Osteocyte (in vitro differentiated cells): ENCODE measurements around the gene ALOX15B. TPM values are rescaled to one million over a fixed set of nuclear protein-coding genes. Genes with fewer than 3 reads are reported as not detected.

Experiments
- DNase-seq: peaks from one replicate; pipeline ENCODE4 v3.0.0; 2021; ENCODE audit warnings: mixed read lengths; ENCODE audit not compliant: unreplicated experiment; ENCODE audit errors: extremely low spot score
- H3K27ac Mint-ChIP-seq: one replicate; pipeline ENCODE4 v1.8.0; 2021; ENCODE audit warnings: mild to moderate bottlenecking, mixed read lengths; ENCODE audit not compliant: unreplicated experiment
- H3K27me3 Mint-ChIP-seq: one replicate; pipeline ENCODE4 v1.8.0; 2021; ENCODE audit warnings: mixed read lengths; ENCODE audit not compliant: unreplicated experiment
- H3K36me3 Mint-ChIP-seq: one replicate; pipeline ENCODE4 v1.8.0; 2021; ENCODE audit warnings: mixed read lengths; ENCODE audit not compliant: unreplicated experiment
- H3K4me1 Mint-ChIP-seq: one replicate; pipeline ENCODE4 v1.8.0; 2021; ENCODE audit warnings: mixed read lengths; ENCODE audit not compliant: unreplicated experiment
- H3K4me3 Mint-ChIP-seq: one replicate; pipeline ENCODE4 v1.8.0; 2021; ENCODE audit warnings: mild to moderate bottlenecking, moderate library complexity, mixed read lengths; ENCODE audit not compliant: unreplicated experiment
- H3K9me3 Mint-ChIP-seq: one replicate; pipeline ENCODE4 v1.8.0; 2021; ENCODE audit warnings: mixed read lengths; ENCODE audit not compliant: unreplicated experiment
- microRNA-seq: library from miRNA; unstranded; fragments of <30 nt; microRNA quantifications from one replicate; pipeline ENCODE4 v1.1.0, GENCODE V29; 2020; ENCODE audit not compliant: unreplicated experiment
- total RNA-seq: library from RNA; stranded (reverse); gene quantifications from 2 replicates; pipeline ENCODE4 v1.2.1, GENCODE V29; 2021
- TF ChIP-seq, protein P1 (sequence below): fragments of 200-600 bp; sonication (generic); IDR thresholded peaks from 2 replicates; pipeline ENCODE4 v1.5.0; 2021; ENCODE audit warnings: antibody characterized with exemption, mild to moderate bottlenecking, moderate library complexity

ALOX15B gene
- total RNA-seq, 1 donor from 2014 or later = not detected

DNA sequence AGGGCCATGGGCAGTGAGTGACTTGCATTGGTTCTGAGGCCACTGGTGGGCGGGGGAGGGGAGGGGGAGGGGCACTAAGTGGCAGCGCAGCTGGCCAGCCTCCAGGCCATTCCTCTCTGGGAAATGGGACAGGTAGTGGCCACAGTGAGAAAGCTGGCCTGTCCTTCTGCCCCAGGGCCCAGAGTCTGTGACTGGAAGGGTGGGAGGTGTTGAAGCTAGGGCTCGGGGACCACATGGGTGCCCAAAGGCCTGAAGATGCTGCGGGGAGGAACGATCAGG, 49.0 kb downstream of the ALOX15B start:
- no peak for DNase-seq
- no peaks in the 10 kb centered on the region for H3K4me1 Mint-ChIP-seq
- no peak overlapping the region for H3K27ac Mint-ChIP-seq
- no peaks in the 10 kb centered on the region for H3K9me3 Mint-ChIP-seq
- H3K36me3 Mint-ChIP-seq = no peaks in the 10 kb centered on the region
- TF ChIP-seq, protein P1, sequence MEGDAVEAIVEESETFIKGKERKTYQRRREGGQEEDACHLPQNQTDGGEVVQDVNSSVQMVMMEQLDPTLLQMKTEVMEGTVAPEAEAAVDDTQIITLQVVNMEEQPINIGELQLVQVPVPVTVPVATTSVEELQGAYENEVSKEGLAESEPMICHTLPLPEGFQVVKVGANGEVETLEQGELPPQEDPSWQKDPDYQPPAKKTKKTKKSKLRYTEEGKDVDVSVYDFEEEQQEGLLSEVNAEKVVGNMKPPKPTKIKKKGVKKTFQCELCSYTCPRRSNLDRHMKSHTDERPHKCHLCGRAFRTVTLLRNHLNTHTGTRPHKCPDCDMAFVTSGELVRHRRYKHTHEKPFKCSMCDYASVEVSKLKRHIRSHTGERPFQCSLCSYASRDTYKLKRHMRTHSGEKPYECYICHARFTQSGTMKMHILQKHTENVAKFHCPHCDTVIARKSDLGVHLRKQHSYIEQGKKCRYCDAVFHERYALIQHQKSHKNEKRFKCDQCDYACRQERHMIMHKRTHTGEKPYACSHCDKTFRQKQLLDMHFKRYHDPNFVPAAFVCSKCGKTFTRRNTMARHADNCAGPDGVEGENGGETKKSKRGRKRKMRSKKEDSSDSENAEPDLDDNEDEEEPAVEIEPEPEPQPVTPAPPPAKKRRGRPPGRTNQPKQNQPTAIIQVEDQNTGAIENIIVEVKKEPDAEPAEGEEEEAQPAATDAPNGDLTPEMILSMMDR = no peak
- H3K27me3 Mint-ChIP-seq = peaks cover 70% of the 10 kb centered on the region
- no peak overlapping the region for H3K4me3 Mint-ChIP-seq

DNA sequence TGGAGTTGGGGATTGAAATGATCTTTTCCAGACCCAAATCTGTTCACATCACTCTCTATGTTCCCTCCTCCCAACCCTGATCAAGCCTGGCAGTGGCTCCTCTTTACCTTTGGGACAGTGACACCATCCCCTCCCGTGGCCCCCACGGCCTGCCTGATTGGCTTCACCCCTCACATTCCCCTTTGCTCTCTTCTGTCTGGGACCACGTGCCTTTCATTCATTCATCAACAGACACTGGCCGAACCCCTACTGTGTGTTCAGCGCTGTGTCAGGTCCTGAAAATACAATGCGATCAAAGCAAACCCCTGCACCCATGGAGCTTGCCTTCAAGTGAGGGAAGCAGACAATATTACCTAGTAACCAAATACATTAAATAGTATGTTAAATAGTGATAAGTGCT, 50.9 kb downstream of the ALOX15B start:
- H3K27me3 Mint-ChIP-seq = peaks cover 63% of the 10 kb centered on the region
- H3K36me3 Mint-ChIP-seq = no peaks in the 10 kb centered on the region
- TF ChIP-seq, protein P1 = no peak
- no peak overlapping the region for H3K4me3 Mint-ChIP-seq
- no peaks in the 10 kb centered on the region for H3K9me3 Mint-ChIP-seq
- H3K27ac Mint-ChIP-seq = no peak overlapping the region
- no peaks in the 10 kb centered on the region for H3K4me1 Mint-ChIP-seq
- DNase-seq = no peak

DNA sequence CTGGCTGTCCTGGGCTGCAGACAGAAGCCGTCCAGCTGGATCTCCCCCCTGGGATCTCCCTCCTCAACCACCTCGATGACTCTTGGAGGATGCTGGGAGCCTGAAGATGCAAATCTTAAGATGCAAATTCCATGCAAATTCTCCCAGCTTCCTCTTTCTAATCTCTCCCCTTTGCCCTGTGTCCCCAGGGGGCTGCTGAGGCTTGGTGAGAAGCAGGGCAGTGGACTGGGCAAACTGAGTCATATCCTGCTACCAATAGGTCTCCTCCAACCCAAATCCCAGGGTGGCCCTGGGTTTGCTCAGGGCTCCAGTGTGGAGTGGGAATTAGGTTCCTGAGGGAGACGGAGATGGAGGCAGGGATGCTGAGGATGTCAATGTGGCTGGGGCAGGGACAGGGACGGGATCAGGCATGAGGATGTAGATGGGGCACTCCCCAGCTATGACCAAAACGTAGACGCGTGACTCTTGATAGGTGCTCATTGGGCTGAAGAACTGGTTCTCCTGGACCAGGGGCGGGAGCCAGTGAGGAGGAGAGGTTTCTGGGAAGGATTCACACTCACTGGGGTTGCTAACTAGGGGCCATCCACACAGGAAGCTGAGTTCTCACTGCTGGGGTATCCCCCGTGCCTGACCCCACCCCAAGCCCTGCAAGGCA, 52.3 kb downstream of the ALOX15B start:
- no peak for DNase-seq
- Mint-ChIP-seq H3K27ac (no peak overlapping the region), H3K9me3 (no peaks in the 10 kb centered on the region), H3K27me3 (peaks cover 69% of the 10 kb centered on the region), H3K36me3 (no peaks in the 10 kb centered on the region), H3K4me3 (no peak overlapping the region), H3K4me1 (no peaks in the 10 kb centered on the region)
- TF ChIP-seq, protein P1 = no peak

DNA sequence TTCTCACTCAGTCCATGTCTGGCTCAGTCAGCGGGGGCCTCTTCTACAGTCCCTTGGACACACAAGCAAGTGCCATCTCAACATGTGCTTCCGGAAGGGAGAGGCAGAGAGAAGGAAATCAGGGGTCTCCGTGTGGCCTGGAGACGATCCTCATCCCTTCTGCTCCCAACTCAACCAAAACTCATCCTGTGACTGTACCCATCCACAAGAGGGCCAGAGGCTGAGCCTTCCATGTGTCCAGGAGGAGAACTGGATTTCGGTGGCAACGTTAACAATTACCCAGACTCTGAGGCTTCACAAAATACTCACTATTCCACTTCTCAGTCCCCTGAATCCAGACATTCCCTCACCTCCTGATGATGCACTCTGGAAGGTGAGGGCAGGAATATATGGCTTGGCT, 56.5 kb downstream of the ALOX15B start:
- H3K9me3 Mint-ChIP-seq = no peaks in the 10 kb centered on the region
- TF ChIP-seq, protein P1 = no peak
- H3K4me3 Mint-ChIP-seq = no peak overlapping the region
- H3K4me1 Mint-ChIP-seq = peaks cover 2% of the 10 kb centered on the region
- no peak for DNase-seq
- no peak overlapping the region for H3K27ac Mint-ChIP-seq
- H3K27me3 Mint-ChIP-seq = peaks cover 52% of the 10 kb centered on the region
- H3K36me3 Mint-ChIP-seq = no peaks in the 10 kb centered on the region

DNA sequence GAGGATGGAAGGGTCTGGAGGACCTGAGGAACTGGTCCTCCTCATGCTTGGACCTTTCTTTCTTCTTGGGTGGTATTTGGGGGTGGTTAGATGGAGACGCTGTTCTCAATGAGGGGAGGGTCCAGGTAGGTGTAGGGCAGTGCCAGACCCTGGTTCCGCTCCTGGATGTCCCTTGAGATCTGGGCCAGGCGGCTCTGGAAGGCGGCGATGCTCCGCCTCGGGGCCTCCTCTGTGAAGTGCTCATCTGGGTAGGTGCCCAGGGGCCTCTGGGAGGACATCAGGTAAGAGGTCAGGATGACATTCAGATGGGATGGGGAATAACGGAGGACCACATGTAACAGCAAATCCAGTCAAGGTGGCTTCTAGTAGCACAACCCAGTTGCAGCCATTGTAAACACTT, 57.7 kb downstream of the ALOX15B start:
- no peak overlapping the region for H3K27ac Mint-ChIP-seq
- TF ChIP-seq, protein P1 = no peak
- H3K36me3 Mint-ChIP-seq = no peaks in the 10 kb centered on the region
- no peaks in the 10 kb centered on the region for H3K9me3 Mint-ChIP-seq
- DNase-seq = no peak
- no peak overlapping the region for H3K4me3 Mint-ChIP-seq
- peaks cover 43% of the 10 kb centered on the region for H3K27me3 Mint-ChIP-seq
- peaks cover 2% of the 10 kb centered on the region for H3K4me1 Mint-ChIP-seq

Small RNA genes lying within 50 kb of the gene (microRNA-seq; reads per million reads assigned to microRNA genes)
- not detected for gene MIR4314

Other genes with a start within 250 kb of the ALOX15B start
- 52.9 and 53.7 TPM in 2 replicates for gene KDM6B, start 204.8 kb upstream of the ALOX15B start, total RNA-seq
- 3.4 TPM in 2 replicates for gene TMEM88, start 184.0 kb upstream of the ALOX15B start, total RNA-seq
- 65.8 and 66.2 TPM in 2 replicates for gene NAA38, start 181.5 kb upstream of the ALOX15B start, total RNA-seq
- 8.5 and 10.2 TPM in 2 replicates for gene CYB5D1, start 181.1 kb upstream of the ALOX15B start, total RNA-seq
- gene CHD3, start 150.3 kb upstream of the ALOX15B start, total RNA-seq = 196 and 206 TPM in 2 replicates
- gene RNF227, start 122.8 kb upstream of the ALOX15B start, total RNA-seq = 2.3 and 3.0 TPM in 2 replicates
- gene KCNAB3, start 109.2 kb upstream of the ALOX15B start, total RNA-seq = 2.6 and 3.7 TPM in 2 replicates
- gene TRAPPC1, start 107.1 kb upstream of the ALOX15B start, total RNA-seq = 122 and 127 TPM in 2 replicates
- 30.2 and 30.9 TPM in 2 replicates for gene CNTROB, start 106.9 kb upstream of the ALOX15B start, total RNA-seq
- gene GUCY2D, start 36.4 kb upstream of the ALOX15B start, total RNA-seq = not detected in 2 replicates
- gene ALOX12B, start 48.7 kb downstream of the ALOX15B start, total RNA-seq = not detected in 2 replicates
- not detected in 2 replicates for gene ALOXE3, start 79.5 kb downstream of the ALOX15B start, total RNA-seq
- gene HES7, start 85.0 kb downstream of the ALOX15B start, total RNA-seq = 2.0 and 2.3 TPM in 2 replicates
- gene PER1, start 113.3 kb downstream of the ALOX15B start, total RNA-seq = 106 and 173 TPM in 2 replicates
- 57.2 and 70.0 TPM in 2 replicates for gene VAMP2, start 123.9 kb downstream of the ALOX15B start, total RNA-seq
- gene TMEM107, start 137.3 kb downstream of the ALOX15B start, total RNA-seq = 8.4 and 10.5 TPM in 2 replicates
- 6.2 and 6.8 TPM in 2 replicates for gene BORCS6, start 151.1 kb downstream of the ALOX15B start, total RNA-seq
- 13.3 and 15.7 TPM in 2 replicates for gene AURKB, start 171.5 kb downstream of the ALOX15B start, total RNA-seq
- gene CTC1, start 209.0 kb downstream of the ALOX15B start, total RNA-seq = 38.7 and 40.1 TPM in 2 replicates
- gene PFAS, start 210.2 kb downstream of the ALOX15B start, total RNA-seq = 48.9 and 53.6 TPM in 2 replicates
- gene RANGRF, start 249.6 kb downstream of the ALOX15B start, total RNA-seq = 29.3 and 29.8 TPM in 2 replicates